HG03039 (cell line): ENCODE measurements around the gene TRIM29.

Experiments
- ATAC-seq: cut with Tn5 transposase; IDR thresholded peaks from one replicate; pipeline ENCODE4 v1.9.1; 2021; ENCODE audit warnings: mild to moderate bottlenecking, moderate library complexity; ENCODE audit not compliant: unreplicated experiment

The TRIM29 gene

DNA sequence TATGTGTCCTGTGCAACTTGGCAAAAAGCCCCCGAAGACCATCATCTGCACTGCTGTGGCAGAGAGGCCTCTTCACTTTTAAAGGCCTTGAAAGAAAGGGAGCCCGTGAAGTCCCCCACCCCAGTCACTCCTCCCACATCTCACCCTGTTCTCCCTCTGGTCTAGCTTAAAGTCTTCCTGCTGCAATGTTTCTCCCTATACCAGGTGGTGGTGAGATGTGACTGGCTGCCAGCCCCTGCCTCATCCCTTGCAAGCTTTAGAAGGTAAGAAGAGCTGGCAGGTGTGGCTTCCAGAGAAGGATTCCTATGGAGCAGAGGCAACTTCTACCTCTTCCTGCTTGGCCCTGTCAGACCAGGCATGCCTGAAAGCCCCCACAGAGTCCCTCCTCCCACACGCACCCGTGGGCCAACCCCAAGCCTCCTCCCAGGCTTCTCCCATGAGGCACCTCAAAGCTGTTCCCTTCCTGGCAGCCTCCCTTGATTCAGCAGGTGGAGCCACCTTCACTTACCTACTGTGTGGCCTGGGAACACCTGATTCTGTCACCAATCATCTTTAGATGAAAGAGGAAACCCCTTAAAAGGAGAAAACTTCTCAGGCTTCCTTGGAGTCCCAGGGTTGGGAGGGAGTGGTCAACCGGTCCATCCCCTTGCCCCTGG lies 4.0 kb upstream of the TRIM29 start:
- no peak for ATAC-seq

DNA sequence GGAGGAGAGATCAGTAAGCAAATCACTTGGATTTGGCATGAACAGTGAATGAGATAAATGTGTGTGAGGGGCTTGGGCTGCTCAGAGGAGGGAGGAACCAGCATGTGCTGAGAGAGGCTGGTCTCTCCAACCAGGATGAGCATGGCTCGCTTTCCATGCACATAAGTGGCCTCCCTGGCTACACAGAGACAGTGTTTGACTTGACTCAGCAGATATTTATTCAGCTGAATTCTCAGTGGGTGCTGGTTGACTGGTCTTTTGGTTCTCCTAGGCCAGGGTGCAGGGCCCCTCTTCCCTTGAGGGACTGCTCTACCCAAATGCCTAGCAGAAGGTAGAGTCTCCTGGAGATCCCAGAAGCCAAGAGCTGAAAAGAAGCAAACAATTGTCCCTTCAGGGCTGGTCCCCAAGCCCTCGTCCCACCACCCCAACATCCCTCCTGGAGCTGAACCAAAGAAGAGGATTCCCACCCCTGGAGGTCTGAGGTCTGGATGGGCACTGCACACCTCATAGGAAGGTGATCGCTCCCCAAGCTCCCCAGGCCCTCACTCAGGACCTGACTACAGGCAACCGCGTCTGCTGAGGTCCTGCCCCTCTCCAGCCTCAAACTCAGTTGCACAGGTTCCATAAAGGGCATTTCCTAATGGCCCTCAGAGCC lies 3.3 kb upstream of the TRIM29 start:
- no peak for ATAC-seq

DNA sequence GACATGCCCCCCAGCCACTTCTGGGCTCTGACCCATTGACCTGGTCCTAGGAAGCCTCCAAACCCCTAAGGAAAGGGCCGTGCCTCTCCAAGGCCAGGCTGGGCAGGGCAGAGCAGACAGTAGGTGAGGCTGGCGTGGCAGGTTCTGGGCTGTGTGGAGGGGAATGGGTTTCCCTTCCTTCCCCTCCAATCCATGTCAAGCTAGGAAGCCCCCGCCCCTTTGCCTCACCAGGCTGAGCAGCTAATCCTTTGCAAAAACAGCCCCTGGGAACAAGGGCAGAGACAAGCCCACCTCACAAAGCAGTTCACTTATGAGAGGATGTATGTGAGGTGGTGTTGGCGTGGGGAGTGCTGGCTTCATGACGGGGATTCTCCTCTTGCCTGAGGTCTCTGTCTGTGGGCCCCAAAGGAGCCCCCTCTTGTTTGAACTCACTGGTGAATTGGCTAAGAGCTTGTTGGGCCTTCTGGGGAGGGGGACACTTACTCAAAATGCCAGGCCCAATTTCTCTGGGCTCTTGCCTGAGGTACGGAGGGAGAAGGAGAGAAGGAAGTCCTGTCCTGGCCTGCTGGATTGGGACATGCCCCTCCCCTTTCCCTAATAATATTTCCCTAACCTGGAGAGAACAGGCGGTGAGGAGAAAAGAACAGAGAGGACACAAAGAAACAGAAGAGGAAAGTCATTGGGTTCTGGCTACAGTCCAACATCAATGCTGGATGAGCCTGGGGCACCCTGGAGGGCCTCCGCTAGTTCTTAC lies 1.6 kb upstream of the TRIM29 start:
- no peak for ATAC-seq

- ATAC-seq, result no peak
These were observed 714 bp downstream of the TRIM29 start for GRCh38 chr11:120137187-120137610.

GRCh38 chr11:120136356-120136755 lies 1.6 kb downstream of the TRIM29 start:
- ATAC-seq, result no peak

GRCh38 chr11:120135838-120136237 lies 2.1 kb downstream of the TRIM29 start:
- ATAC-seq, result no peak

- ATAC-seq, result no peak
These were observed 3.0 kb downstream of the TRIM29 start for GRCh38 chr11:120134931-120135228.

GRCh38 chr11:120134106-120134930 lies 3.6 kb downstream of the TRIM29 start:
- no peak for ATAC-seq

DNA sequence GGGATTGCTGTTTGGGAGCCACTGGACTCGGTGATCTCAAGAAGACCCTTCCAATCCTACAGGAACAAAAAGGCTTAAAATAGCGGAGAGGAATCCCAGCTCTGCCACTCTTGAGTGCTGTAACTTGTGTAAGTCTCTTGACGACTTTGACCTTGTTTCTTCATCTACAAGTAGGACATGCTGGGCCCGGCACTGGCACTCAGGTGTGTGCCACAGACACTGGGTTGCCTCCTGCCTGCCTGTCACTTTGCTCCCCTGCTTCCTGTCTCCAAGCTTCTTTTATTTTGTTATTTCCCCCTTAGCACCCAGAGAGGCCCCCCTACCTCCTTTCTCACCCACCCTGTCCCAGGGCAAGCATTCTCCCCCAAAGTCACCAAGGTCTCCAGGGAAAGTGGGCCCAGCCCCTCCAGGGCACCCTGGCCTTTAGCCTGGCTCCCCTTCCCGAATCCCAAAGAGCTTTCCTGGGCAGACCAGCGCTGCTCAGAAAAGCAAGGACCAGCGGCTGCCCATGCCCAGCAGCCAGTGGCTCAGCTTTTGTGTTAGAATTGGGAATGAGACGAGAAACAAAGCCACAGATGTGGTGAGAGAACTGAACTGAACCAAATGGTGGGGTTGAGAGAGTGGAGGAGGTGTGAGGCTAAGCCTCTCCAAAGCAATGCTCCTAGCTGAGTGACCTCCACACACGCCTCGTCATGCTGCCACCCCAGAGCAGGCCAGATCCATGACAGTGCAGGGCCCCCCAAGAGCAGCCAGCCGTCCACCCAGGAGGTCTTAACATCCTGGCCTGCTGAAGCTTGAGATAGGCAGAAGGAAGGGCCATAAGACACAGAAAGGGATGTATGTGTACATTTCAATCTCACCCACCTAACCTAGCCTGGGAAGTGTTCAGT lies 4.5 kb downstream of the TRIM29 start:
- no peak for ATAC-seq

DNA sequence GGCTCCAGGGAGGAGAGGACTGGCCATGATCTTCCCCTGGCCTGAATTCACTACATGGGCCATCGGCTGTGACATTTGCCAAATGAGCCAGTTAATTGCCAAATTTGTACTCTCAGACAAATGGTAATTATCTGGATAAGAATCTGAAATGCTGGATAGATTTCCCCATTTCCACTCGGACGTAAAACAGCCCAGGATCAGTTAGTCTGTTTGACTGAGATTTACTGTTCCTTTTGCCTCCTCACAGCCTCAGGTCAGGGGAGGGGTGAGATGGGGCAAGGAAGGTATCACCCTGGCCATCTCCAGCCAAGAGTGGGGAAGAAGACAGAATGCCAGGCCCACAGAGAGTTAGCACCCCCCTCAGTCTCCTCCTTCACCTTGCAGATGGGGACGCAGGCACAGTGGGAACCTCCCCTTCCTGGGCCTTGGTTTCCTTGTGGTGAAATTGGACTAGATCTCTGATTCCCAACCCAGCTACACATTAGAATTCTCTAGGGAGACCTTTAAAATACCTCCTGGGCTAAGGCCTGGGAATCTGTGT lies 5.2 kb downstream of the TRIM29 start:
- no peak for ATAC-seq

DNA sequence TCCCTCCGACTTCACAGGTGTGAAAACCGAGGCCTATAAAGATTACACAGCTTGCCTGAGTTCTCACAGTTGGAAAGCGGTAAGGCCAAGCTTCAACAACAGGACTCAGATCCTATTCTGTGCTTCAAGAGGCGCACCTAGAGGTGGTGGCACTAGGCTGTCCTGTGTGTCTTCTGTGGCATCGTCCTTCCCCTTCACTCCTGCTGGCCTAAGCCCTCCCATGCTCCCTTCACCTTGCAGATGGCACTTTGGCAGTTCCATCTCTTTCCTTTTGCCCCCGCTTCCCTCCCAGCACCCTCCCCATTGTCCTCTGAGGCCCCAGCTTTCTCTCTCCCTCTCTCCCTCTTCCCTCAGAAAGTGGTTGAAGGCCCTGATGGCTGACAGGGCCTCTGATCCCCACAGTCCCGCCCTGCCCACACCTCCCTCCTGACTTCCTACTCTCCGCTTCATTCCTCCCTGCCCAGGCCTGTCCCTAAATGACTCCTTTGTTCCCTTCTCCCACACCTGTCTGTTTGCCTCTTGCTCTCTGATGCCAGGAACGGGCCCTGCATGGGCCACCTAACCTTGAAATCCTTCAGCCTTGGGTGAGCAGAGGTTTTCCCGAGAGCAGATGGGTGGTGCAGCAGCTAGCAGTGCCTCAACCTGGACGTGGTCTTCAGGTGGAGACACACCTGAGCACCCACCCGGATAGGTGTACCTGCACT lies 5.8 kb downstream of the TRIM29 start:
- no peak for ATAC-seq

DNA sequence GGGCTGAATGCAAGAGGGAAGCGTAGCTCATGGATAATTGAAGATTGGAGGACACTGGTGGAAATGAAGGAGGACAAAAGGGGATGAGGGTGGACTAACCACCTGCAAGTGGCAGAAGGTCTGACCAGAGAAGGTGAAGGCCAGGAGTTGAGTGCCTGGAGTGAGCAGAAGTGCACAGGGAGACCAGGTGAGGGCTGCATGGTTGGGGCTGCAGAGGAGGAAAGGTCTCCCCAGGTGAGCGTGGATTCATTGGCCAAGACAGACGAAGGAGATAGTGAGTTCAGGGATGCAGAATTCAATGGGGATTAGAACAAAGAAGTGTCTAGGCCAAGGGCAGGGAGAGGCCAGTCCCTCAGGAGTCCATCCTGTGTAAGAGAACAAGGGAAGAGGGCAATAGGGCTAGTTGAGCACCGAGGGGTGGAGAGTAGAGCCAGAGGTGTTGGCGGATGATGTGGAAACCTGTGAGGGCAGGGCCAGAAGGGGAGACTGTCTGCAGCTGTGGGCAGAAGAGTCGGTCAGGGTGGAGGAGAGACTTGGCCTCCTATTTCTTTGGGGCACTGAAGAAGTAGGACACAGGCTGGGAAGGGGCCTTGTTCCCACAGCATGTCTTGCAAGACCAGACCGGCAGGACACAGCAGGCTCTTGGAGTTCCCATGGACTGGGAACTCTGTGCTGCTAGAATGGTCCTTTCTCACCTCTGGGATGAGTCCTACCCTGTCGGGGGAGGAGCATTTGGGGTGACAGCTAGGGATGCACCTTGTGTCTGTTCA lies 6.7 kb downstream of the TRIM29 start:
- no peak for ATAC-seq

DNA sequence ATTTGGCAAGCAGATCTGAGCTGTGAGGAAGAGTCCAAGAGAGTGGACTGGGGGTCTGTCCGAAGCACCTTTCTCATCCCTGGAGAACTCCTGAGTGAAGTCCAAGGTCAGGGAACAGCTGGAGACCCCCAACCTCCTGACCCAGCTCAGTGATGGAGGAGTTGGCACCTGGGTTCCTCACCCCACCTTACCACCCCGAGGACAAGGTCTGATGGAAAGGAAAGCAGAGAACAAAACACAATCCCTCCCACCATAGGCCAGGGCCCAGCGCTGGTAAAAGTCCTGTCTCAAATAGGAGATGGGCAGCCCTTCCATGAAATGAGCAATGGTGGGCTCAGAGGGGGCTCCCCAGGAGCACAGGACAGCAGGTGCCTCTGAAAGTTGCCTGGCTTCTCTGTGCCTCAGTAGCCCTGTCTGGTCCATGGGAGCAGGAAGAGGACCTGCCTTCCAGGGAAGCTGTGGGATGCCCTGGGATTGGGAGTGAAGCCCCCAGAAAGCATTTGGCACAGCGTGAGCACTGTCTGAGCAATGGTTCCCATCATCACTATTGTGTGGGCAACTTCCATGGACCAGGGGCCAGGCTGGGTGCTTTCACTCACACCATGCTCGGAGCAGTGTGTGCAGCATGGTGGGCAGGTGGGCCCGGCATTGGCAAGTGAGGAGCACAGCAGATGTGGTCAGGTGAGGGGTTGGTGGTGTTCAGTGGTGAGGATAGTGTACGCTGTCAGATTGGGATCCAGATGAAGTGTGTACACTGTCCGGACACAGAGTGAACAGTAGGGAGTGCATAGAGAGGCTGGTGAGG lies 7.5 kb downstream of the TRIM29 start:
- no peak for ATAC-seq

DNA sequence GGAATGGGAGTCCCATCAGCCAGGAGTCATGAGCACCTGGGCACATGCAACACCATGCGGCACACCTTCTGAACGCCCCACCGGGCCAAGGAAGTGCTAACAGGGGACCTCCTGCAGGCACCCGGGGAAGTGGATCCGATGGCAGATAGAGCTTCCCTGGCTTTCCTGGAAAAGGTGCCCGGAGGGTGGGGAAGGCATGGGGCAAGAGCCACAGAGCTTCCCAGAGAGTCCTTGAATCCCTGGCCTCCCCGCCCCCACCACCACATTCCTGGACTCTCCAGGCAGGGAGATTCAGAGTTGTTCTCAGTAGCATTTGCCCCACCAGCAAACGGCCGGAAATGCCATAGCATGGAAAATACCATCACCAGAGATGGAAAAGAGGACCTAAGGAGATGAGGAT lies 8.3 kb downstream of the TRIM29 start:
- no peak for ATAC-seq

DNA sequence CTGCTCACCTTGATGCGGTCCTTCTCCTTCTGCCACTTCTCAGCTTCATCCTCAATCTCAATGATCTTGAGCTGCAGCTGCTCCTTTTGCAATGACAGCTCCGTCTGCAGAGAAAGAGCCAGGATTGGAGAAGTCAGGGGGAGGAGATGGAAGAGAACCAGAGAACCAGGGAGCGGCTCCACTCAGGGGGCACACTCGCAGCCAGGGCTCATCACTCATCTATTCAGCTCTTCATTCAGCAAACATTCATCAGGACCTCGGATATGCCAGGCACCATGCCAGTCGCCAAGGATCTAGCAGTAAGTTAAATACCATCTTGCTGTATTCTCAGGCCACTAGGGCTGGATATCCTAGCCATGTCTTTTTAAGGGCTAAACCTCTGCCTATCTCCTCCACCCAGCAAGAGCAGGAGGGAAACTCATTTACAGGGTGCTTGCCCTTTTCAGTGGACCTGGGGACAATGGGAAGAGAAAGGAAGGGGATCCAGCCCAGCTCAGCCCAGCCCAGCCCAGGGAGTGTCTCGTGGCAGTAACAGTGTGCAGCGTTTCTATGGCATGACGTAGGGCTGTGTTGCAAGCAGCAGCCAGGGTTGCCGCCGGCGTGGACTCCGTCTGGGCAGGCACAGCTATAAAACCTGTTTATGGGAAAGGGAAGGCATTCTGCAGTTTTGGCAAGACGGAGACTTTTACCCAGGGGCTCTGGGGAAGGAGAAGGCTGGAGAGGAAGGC lies 9.4 kb downstream of the TRIM29 start:
- ATAC-seq, result no peak

DNA sequence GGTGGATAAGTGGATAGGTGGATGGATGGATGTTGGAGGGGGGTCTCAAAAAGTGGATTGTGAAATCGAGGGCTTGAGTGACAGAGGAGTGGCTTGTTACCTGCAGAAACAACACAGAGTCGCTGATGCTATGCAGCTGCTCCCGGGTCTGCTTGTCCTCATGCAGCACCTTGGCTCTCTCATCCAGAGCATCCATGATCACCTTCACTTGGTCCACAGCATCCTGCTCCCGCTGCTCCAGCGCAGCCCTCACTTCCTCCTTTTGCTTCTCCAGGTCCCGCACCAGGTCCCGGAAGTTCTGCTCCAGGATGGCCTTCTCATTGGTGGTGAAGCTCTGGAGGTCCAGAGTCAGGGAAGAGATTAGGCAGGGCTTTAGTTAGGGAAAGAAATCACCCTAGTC lies 10.7 kb downstream of the TRIM29 start:
- no peak for ATAC-seq

GRCh38 chr11:120126620-120127019 lies 11.3 kb downstream of the TRIM29 start:
- ATAC-seq, result no peak
